Lung (tissue), 12 donors: ENCODE results near the gene ANKFN1. TPM values are rescaled to one million over a fixed set of nuclear protein-coding genes. Genes with fewer than 3 reads are reported as not detected.

ENCODE experiments used
- ATAC-seq: fragments of 200-7000 bp; cut with Tn5 transposase; one replicate; pipeline ENCODE4 v1.9.1; 2020; ENCODE audit warnings: moderate number of reproducible peaks; ENCODE audit not compliant: insufficient read depth, low FRiP score
- DNase-seq, 3 donors: peaks; one replicate each; pipeline ENCODE4 v3.0.0-alpha.2; 2013 to 2017
- H3K27ac ChIP-seq, 2 donors: one replicate each; pipeline ENCODE4 v1.5.1; 2013; ENCODE audit warnings: mild to moderate bottlenecking in 2 of 2, moderate library complexity in 2 of 2, control low read depth in 1 of 2, inconsistent platforms in 1 of 2, low read depth in 1 of 2, low read length in 1 of 2
- H3K27me3 ChIP-seq, 3 donors: one replicate each; pipeline ENCODE4 v1.5.1; 2013; ENCODE audit warnings: low read length in 2 of 3; ENCODE audit not compliant: control insufficient read depth in 3 of 3, insufficient read depth in 3 of 3
- H3K36me3 ChIP-seq, 4 donors: one replicate each; pipeline ENCODE4 v1.5.1; 2013; ENCODE audit warnings: low read length in 4 of 4, mild to moderate bottlenecking in 1 of 4, moderate library complexity in 1 of 4; ENCODE audit not compliant: control insufficient read depth in 4 of 4, insufficient read depth in 4 of 4
- H3K4me1 ChIP-seq, 5 donors: one replicate each; pipeline ENCODE4 v1.5.1; 2013; ENCODE audit warnings: low read length in 5 of 5, mild to moderate bottlenecking in 2 of 5, moderate library complexity in 1 of 5; ENCODE audit not compliant: control insufficient read depth in 5 of 5, insufficient read depth in 5 of 5
- H3K4me3 ChIP-seq: one replicate; pipeline ENCODE4 v1.5.1; 2013; ENCODE audit warnings: mild to moderate bottlenecking, control low read depth, moderate library complexity
- H3K9ac ChIP-seq, 2 donors: one replicate each; pipeline ENCODE4 v1.5.1; 2013; ENCODE audit warnings: low read length in 2 of 2, control low read depth in 1 of 2; ENCODE audit not compliant: insufficient read depth in 1 of 2
- H3K9me3 ChIP-seq, 4 donors: one replicate each; pipeline ENCODE4 v1.5.1; 2013; ENCODE audit warnings: low read length in 3 of 4, mild to moderate bottlenecking in 1 of 4, moderate library complexity in 1 of 4; ENCODE audit not compliant: control insufficient read depth in 4 of 4, insufficient read depth in 3 of 4
- WGBS, 2 donors: extraction: QIAGEN DNeasy Blood & Tissue Kit; methylation state at CpG; one replicate each; pipeline ENCODE4 v1.1.7; 2013; 5-methylcytosine and 5-hydroxymethylcytosine counted together
- polyA plus RNA-seq, 2 donors: library from polyadenylated mRNA; stranded (reverse); fragments of 200-250 nt; gene quantifications; one replicate each; pipeline ENCODE4 v1.2.1, GENCODE V29; 2013
- total RNA-seq, 2 donors: library from RNA; depleted of rRNA in 1 of 2; stranded (reverse); fragments of >200 nt in 1 of 2; gene quantifications; one replicate each; pipeline ENCODE4 v1.2.1, GENCODE V29; 2014 to 2021
- TF ChIP-seq, protein P1 (sequence below): IDR thresholded peaks from 2 replicates; pipeline ENCODE4 v1.5.1; 2012; ENCODE audit warnings: mild to moderate bottlenecking; ENCODE audit errors: control extremely low read depth, extremely low read depth
- donor health status: control.
- donor health status: control.
- donor health status: Bipolar disorder and iron deficiency.
- donor health status: healthy.
- donor health status: DM: yes; HTN: yes; CAD: no.

ANKFN1 gene
- total and polyA plus RNA-seq, 4 donors, result 0.39 to 8.5 (median 3.4) TPM

DNA sequence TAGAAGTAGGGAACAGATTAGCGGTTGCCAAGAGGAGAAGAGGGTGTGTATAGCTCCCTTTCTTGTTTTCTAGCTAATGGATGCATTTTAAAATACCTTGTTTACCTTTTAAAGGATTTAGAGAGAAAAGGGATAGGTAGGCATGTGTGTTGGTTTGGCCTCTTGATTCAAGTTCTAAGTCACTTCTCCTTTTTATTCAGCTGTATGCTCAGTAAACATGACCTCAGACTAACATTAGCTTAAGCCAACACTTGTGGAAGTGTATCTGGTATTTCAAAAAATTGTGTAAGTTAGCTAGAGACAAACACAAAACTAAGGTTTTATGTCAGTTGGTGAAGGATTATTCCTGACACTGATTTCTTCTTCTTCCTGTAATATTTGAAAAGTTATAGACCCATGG is 236.1 kb downstream of the ANKFN1 start:
- ATAC-seq, result no peak
- no peaks in the 10 kb centered on the region for H3K36me3 ChIP-seq
- H3K9ac ChIP-seq, result no peak overlapping the region
- H3K4me3 ChIP-seq, result no peak overlapping the region
- 66 to 95% methylated on average over 1 of the region's 1 CpG for WGBS, 2 donors
- DNase-seq, result peak in 2 of 3 donors; percentile 4 to 13
- H3K27ac ChIP-seq, result no peak overlapping the region
- peaks cover 0 to 4% (median 0%) of the 10 kb centered on the region in 4 donors for H3K9me3 ChIP-seq
- H3K27me3 ChIP-seq, result no peaks in the 10 kb centered on the region
- TF ChIP-seq, protein P1, sequence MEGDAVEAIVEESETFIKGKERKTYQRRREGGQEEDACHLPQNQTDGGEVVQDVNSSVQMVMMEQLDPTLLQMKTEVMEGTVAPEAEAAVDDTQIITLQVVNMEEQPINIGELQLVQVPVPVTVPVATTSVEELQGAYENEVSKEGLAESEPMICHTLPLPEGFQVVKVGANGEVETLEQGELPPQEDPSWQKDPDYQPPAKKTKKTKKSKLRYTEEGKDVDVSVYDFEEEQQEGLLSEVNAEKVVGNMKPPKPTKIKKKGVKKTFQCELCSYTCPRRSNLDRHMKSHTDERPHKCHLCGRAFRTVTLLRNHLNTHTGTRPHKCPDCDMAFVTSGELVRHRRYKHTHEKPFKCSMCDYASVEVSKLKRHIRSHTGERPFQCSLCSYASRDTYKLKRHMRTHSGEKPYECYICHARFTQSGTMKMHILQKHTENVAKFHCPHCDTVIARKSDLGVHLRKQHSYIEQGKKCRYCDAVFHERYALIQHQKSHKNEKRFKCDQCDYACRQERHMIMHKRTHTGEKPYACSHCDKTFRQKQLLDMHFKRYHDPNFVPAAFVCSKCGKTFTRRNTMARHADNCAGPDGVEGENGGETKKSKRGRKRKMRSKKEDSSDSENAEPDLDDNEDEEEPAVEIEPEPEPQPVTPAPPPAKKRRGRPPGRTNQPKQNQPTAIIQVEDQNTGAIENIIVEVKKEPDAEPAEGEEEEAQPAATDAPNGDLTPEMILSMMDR, result no peak
- H3K4me1 ChIP-seq, result peaks cover 0 to 2% (median 0%) of the 10 kb centered on the region in 5 donors

DNA sequence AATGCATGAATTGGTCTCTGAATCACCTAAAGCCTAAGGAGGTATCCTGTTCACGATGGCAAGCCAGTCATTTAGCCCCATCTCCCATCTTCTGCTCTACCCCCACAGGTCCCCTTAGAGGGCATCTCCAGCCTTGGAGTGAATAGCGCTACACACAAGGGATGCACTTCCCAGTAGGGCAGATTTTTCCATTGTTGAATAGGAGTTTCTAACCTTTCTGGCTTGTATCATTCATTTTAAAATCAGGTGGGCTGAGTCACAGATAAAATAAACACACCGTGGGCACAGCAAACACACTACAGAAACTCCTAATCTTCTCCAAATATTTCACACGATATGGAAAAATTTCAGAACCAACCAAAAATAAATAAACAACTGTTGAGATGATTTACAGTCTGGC is 239.0 kb downstream of the ANKFN1 start:
- Histone ChIP-seq H3K36me3 (no peaks in the 10 kb centered on the region), H3K9ac (no peak overlapping the region), H3K27ac (no peak overlapping the region), H3K4me3 (no peak overlapping the region), H3K9me3 (peaks cover 0 to 4% (median 0%) of the 10 kb centered on the region in 4 donors), H3K27me3 (no peaks in the 10 kb centered on the region), H3K4me1 (peaks cover 0 to 5% (median 0%) of the 10 kb centered on the region in 5 donors)
- no peak for DNase-seq
- 59 to 73% methylated on average over 4 of the region's 4 CpGs for WGBS, 2 donors
- TF ChIP-seq, protein P1, result no peak
- ATAC-seq, result no peak

DNA sequence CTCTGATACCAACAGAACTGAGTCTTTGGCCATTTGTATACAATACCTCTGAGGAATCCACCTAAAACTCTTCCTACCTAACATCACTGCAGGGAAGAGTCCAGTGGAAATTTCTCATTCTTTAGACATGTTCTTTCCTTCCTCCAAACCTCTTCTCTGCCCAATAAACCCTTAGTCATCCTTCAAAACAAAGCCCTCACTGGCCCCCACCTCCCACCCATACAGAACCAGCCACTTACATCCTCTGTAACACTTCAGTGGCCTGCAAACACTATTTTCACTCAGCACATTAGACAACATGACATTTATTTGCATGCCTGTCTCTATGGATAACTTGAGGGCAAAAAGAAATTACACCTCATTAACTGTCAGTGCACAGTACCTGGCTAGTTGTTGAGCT is 239.9 kb downstream of the ANKFN1 start:
- DNase-seq (no peak), ATAC-seq (no peak)
- no peaks in the 10 kb centered on the region for H3K27me3 ChIP-seq
- H3K9me3 ChIP-seq, result peaks cover 0 to 4% (median 0%) of the 10 kb centered on the region in 4 donors
- no peaks in the 10 kb centered on the region for H3K36me3 ChIP-seq
- no peak overlapping the region for H3K4me3 ChIP-seq
- TF ChIP-seq, protein P1, result no peak
- no peak overlapping the region for H3K27ac ChIP-seq
- H3K9ac ChIP-seq, result no peak overlapping the region
- peaks cover 0 to 5% (median 0%) of the 10 kb centered on the region in 5 donors for H3K4me1 ChIP-seq

DNA sequence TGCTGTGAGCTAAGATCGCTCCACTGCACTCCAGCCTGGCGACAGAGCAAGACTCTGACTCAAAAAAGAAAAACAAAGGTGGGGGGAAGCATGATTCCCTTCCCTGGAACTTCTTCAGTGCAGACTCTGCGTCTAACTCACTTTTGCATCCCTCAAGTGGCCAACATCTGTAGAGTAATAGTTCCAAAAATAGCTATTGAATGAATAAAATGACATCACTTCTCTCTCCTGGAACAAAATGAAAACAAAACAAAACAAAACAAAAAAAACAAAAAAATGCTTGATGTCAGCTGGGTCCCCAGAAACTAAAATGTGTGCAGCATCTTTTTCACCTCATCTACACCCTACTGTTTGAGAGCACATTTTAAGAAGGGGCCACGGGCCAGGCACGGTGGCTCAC is 242.5 kb downstream of the ANKFN1 start:
- H3K9me3 ChIP-seq, result no peaks in the 10 kb centered on the region
- no peaks in the 10 kb centered on the region for H3K36me3 ChIP-seq
- 94 to 97% methylated on average over 5 of the region's 5 CpGs for WGBS, 2 donors
- no peaks in the 10 kb centered on the region for H3K27me3 ChIP-seq
- DNase-seq (no peak), ATAC-seq (no peak)
- H3K27ac ChIP-seq, result no peak overlapping the region
- H3K4me1 ChIP-seq, result peaks cover 0 to 5% (median 0%) of the 10 kb centered on the region in 5 donors
- TF ChIP-seq, protein P1, result no peak
- H3K9ac ChIP-seq, result no peak overlapping the region
- no peak overlapping the region for H3K4me3 ChIP-seq
